Activated naive CD4-positive, alpha-beta T cell treated with anti-CD3 and anti-CD28 coated beads, Interleukin-2, amount 50 U/mL, for 16 hours (primary cell): ENCODE measurements around the gene LTBP1.
"Not testable (repeated sequence)": the region's sequence is repeated elsewhere in the genome, so short reads cannot be mapped to it uniquely, and the experiment has no call there.

Source experiments
- DNase-seq: peaks from one replicate; pipeline ENCODE4 v3.0.0-alpha.2; 2020

LTBP1 gene

GRCh38 chr2:33208400-33208799, 261.6 kb downstream of the LTBP1 start:
- DNase-seq = no peak

- no peak for DNase-seq
Measured at GRCh38 chr2:33209976-33210375, 263.2 kb downstream of the LTBP1 start.

- DNase-seq = no peak
Measured at GRCh38 chr2:33210626-33211025, 263.9 kb downstream of the LTBP1 start.

GRCh38 chr2:33212151-33212550, 265.4 kb downstream of the LTBP1 start:
- no peak for DNase-seq

- no peak for DNase-seq
Measured at GRCh38 chr2:33213244-33213643, 266.5 kb downstream of the LTBP1 start.

- DNase-seq = no peak
Measured at GRCh38 chr2:33213648-33214047, 266.9 kb downstream of the LTBP1 start.

- no peak for DNase-seq
Measured at GRCh38 chr2:33214436-33214835, 267.7 kb downstream of the LTBP1 start.

- DNase-seq = no peak
Measured at GRCh38 chr2:33214857-33215256, 268.1 kb downstream of the LTBP1 start.

GRCh38 chr2:33215299-33215698, 268.5 kb downstream of the LTBP1 start:
- no peak for DNase-seq

- DNase-seq = no peak
Measured at GRCh38 chr2:33215983-33216382, 269.2 kb downstream of the LTBP1 start.

- no peak for DNase-seq
Measured at GRCh38 chr2:33216508-33217182, 269.9 kb downstream of the LTBP1 start.

- DNase-seq = no peak
Measured at GRCh38 chr2:33217406-33217805, 270.7 kb downstream of the LTBP1 start.

GRCh38 chr2:33219114-33219513, 272.4 kb downstream of the LTBP1 start:
- DNase-seq = no peak

GRCh38 chr2:33219850-33220275, 273.1 kb downstream of the LTBP1 start:
- no peak for DNase-seq

GRCh38 chr2:33220533-33220932, 273.8 kb downstream of the LTBP1 start:
- no peak for DNase-seq

- no peak for DNase-seq
Measured at GRCh38 chr2:33221046-33221784, 274.5 kb downstream of the LTBP1 start.

- no peak for DNase-seq
Measured at GRCh38 chr2:33222309-33222708, 275.6 kb downstream of the LTBP1 start.

GRCh38 chr2:33223856-33224255, 277.1 kb downstream of the LTBP1 start:
- no peak for DNase-seq

GRCh38 chr2:33225350-33225749, 278.6 kb downstream of the LTBP1 start:
- DNase-seq = no peak

GRCh38 chr2:33226546-33226945, 279.8 kb downstream of the LTBP1 start:
- DNase-seq = no peak

GRCh38 chr2:33229646-33230045, 282.9 kb downstream of the LTBP1 start:
- DNase-seq = no peak

GRCh38 chr2:33230195-33230594, 283.4 kb downstream of the LTBP1 start:
- DNase-seq = no peak

GRCh38 chr2:33230842-33231241, 284.1 kb downstream of the LTBP1 start:
- DNase-seq = no peak

GRCh38 chr2:33235559-33235958, 288.8 kb downstream of the LTBP1 start:
- not testable (repeated sequence) for DNase-seq
